GM23338 (cell line): Measurements from ENCODE around the gene ZFYVE26. TPM values are rescaled to one million over a fixed set of nuclear protein-coding genes. Genes with fewer than 3 reads are reported as not detected.

Experiments used
- ATAC-seq: fragments of 200-7000 bp; cut with Tn5 transposase; 3 replicates; pipeline ENCODE4 v1.9.1; 2020
- DNase-seq: peaks from one replicate; pipeline ENCODE4 v3.0.0-alpha.2; 2015; ENCODE audit warnings: low spot score
- H2AFZ ChIP-seq: fragments of 200-600 bp; sonication (generic); 2 replicates; pipeline ENCODE4 v1.8.0; 2016; ENCODE audit warnings: antibody characterized with exemption, mild to moderate bottlenecking, moderate library complexity
- H3F3A ChIP-seq: fragments of 200-600 bp; sonication (generic); replicated peaks from 2 replicates; pipeline ENCODE4 v1.8.0; 2017; ENCODE audit warnings: antibody characterized with exemption, mixed run types, low read depth
- H3K27ac ChIP-seq: fragments of 200-600 bp; sonication (generic); 2 replicates; pipeline ENCODE4 v1.6.1; 2016; ENCODE audit warnings: low read depth
- H3K27me3 ChIP-seq: fragments of 200-600 bp; sonication (generic); 2 replicates; pipeline ENCODE4 v1.8.0; 2016; ENCODE audit warnings: mild to moderate bottlenecking, mixed run types, moderate library complexity; ENCODE audit not compliant: insufficient read depth
- H3K36me3 ChIP-seq: fragments of 200-600 bp; sonication (generic); 2 replicates; pipeline ENCODE4 v1.8.0; 2016; ENCODE audit warnings: mild to moderate bottlenecking; ENCODE audit not compliant: insufficient read depth
- H3K4me1 ChIP-seq: fragments of 200-600 bp; sonication (generic); 2 replicates; pipeline ENCODE4 v1.8.0; 2016; ENCODE audit warnings: mild to moderate bottlenecking, moderate library complexity; ENCODE audit not compliant: insufficient read depth
- H3K4me2 ChIP-seq: fragments of 200-600 bp; sonication (generic); 2 replicates; pipeline ENCODE4 v1.7.1; 2017; ENCODE audit warnings: mixed run types
- H3K4me3 ChIP-seq: fragments of 200-600 bp; sonication (generic); 2 replicates; pipeline ENCODE4 v1.6.1; 2016; ENCODE audit warnings: mixed run types
- H3K79me2 ChIP-seq: fragments of 200-600 bp; sonication (generic); replicated peaks from 2 replicates; pipeline ENCODE4 v1.8.0; 2017; ENCODE audit warnings: mild to moderate bottlenecking; ENCODE audit not compliant: insufficient read depth
- H3K9me2 ChIP-seq: fragments of 200-600 bp; sonication (generic); 2 replicates; pipeline ENCODE4 v1.8.0; 2017; ENCODE audit not compliant: insufficient read depth
- H4K20me1 ChIP-seq: fragments of 200-600 bp; sonication (generic); replicated peaks from 2 replicates; pipeline ENCODE4 v1.8.0; 2017; ENCODE audit warnings: mild to moderate bottlenecking; ENCODE audit not compliant: insufficient read depth
- H3K27ac Mint-ChIP-seq: 2 replicates; pipeline ENCODE4 v1.8.0; 2020; ENCODE audit warnings: inconsistent platforms, mild to moderate bottlenecking, moderate library complexity, mixed read lengths
- H3K27me3 Mint-ChIP-seq: 3 replicates; pipeline ENCODE4 v1.8.0; 2022; ENCODE audit warnings: low read depth, mild to moderate bottlenecking, moderate library complexity, mixed read lengths, inconsistent platforms; ENCODE audit not compliant: insufficient read depth, poor library complexity
- H3K36me3 Mint-ChIP-seq: 3 replicates; pipeline ENCODE4 v1.8.0; 2021; ENCODE audit warnings: low read depth, mild to moderate bottlenecking, inconsistent platforms, moderate library complexity, mixed read lengths
- H3K4me1 Mint-ChIP-seq: 3 replicates; pipeline ENCODE4 v1.8.0; 2020; ENCODE audit warnings: mild to moderate bottlenecking, inconsistent platforms, mixed read lengths
- H3K4me3 Mint-ChIP-seq: 3 replicates; pipeline ENCODE4 v1.8.0; 2021; ENCODE audit warnings: moderate library complexity, mild to moderate bottlenecking, inconsistent platforms, mixed read lengths
- H3K9me3 Mint-ChIP-seq: 3 replicates; pipeline ENCODE4 v1.8.0; 2020; ENCODE audit warnings: moderate library complexity, mild to moderate bottlenecking, inconsistent platforms, mixed read lengths
- CREB1 ChIP-seq: fragments of 250-450 bp; sonication (Bioruptor Pico); IDR thresholded peaks from 2 replicates; pipeline ENCODE4 v1.5.0; 2020; ENCODE audit warnings: low read depth, mild to moderate bottlenecking, moderate library complexity
- EZH2 ChIP-seq: fragments of 200-600 bp; sonication (generic); IDR thresholded peaks from one replicate; pipeline ENCODE4 v1.8.0; 2017; ENCODE audit warnings: antibody characterized with exemption, mild to moderate bottlenecking, low read depth; ENCODE audit not compliant: unreplicated experiment
- EZH2phosphoT487 ChIP-seq: fragments of 200-600 bp; sonication (generic); IDR thresholded peaks from one replicate; pipeline ENCODE4 v1.8.1; 2018; ENCODE audit warnings: antibody characterized with exemption; ENCODE audit not compliant: unreplicated experiment
- JUNB ChIP-seq: IDR thresholded peaks from one replicate; pipeline ENCODE4 v1.6.1; 2016; ENCODE audit warnings: antibody characterized with exemption; ENCODE audit not compliant: unreplicated experiment
- NANOG ChIP-seq: IDR thresholded peaks from 2 replicates; pipeline ENCODE4 v1.6.1; 2016; ENCODE audit warnings: antibody characterized with exemption, borderline replicate concordance
- POLR2AphosphoS5 ChIP-seq: IDR thresholded peaks from 2 replicates; pipeline ENCODE4 v1.6.1; 2016; ENCODE audit warnings: antibody characterized with exemption, low read depth
- STAT1 ChIP-seq: IDR thresholded peaks from one replicate; pipeline ENCODE4 v1.6.1; 2016; ENCODE audit warnings: antibody characterized with exemption; ENCODE audit not compliant: unreplicated experiment
- ZNF114 ChIP-seq: fragments of 250-450 bp; sonication (Bioruptor Pico); IDR thresholded peaks from 2 replicates; pipeline ENCODE4 v1.5.0; 2020; ENCODE audit warnings: mild to moderate bottlenecking, moderate library complexity
- ZNF331 ChIP-seq: fragments of 250-450 bp; sonication (Bioruptor Pico); IDR thresholded peaks from 2 replicates; pipeline ENCODE4 v1.5.0; 2020; ENCODE audit warnings: low read depth, mild to moderate bottlenecking, moderate library complexity
- polyA plus RNA-seq: library from polyadenylated mRNA; unstranded; fragments of >200 nt; fragmentation: Nextera tagmentation; extraction: Ambion mirVana; gene quantifications from 2 replicates; pipeline ENCODE4 v1.2.1, GENCODE V29; 2016
- total RNA-seq: library from RNA; depleted of rRNA; stranded (reverse); fragments of >200 nt; shearing (Covaris generic); gene quantifications from 2 replicates; pipeline ENCODE4 v1.2.3, GENCODE V29; 2014
- TF ChIP-seq, protein P1 (sequence below): fragments of 250-450 bp; sonication (Bioruptor Pico); IDR thresholded peaks from 2 replicates; pipeline ENCODE4 v1.5.0; 2020; ENCODE audit warnings: mild to moderate bottlenecking, moderate library complexity
- TF ChIP-seq, protein P2 (sequence below): IDR thresholded peaks from 2 replicates; pipeline ENCODE4 v1.6.1; 2016; ENCODE audit warnings: antibody characterized with exemption
- TF ChIP-seq, protein P3 (sequence below), 2 experiments: fragments of 200-600 bp in 1 of 2; sonication (generic) in 1 of 2; conservative IDR thresholded peaks; 2 replicates each; pipeline versions ENCODE4 v1.5.1 to v1.6.1; 2016 to 2017; ENCODE audit warnings: antibody characterized with exemption in 2 of 2, low read depth in 2 of 2, mild to moderate bottlenecking in 2 of 2, moderate library complexity in 1 of 2

The ZFYVE26 gene
- total and polyA plus RNA-seq, 2 experiments from 2014 or later = 5.6 to 36.0 TPM

DNA sequence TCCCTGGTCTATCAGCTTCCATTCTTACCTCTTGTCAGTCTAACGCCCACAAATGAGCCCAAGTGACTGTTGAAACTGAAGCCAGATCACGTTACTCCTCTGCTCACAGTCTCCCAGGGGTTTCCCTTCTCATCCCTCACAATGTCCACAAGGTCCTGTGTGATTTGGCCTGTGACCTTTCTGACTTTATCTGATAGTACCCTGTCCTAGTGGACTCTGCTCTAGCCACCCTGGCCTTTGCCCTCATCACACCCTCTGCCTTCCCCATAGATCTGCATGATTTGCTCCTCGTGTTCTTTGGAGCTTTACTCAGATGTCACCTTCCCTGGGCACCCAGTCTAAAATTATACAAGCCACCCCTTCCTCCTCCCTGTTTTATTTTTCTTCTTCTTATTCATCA is 59.2 kb downstream of the ZFYVE26 start:
- no peak for DNase-seq
- Mint-ChIP-seq H3K4me1 (no peaks in the 10 kb centered on the region), H3K9me3 (no peaks in the 10 kb centered on the region), H3K4me3 (no peak overlapping the region), H3K27ac (no peak overlapping the region), H3K36me3 (peaks cover 37% of the 10 kb centered on the region), H3K27me3 (peaks cover 3% of the 10 kb centered on the region)
- H3K36me3 ChIP-seq = peaks cover 8% of the 10 kb centered on the region; the same call in 1 of the 2 replicates
- H3K79me2 ChIP-seq = no peaks in the 10 kb centered on the region
- no peak overlapping the region for H3K4me3 ChIP-seq
- no peak for ATAC-seq
- H3K4me1 ChIP-seq = no peaks in the 10 kb centered on the region
- H4K20me1 ChIP-seq = no peaks in the 10 kb centered on the region
- H2AFZ ChIP-seq = no peak overlapping the region
- H3K27ac ChIP-seq = no peak overlapping the region
- no peak for TF ChIP-seq ZNF114 (CRISPR knock-in tag)
- TF ChIP-seq, protein P1, sequence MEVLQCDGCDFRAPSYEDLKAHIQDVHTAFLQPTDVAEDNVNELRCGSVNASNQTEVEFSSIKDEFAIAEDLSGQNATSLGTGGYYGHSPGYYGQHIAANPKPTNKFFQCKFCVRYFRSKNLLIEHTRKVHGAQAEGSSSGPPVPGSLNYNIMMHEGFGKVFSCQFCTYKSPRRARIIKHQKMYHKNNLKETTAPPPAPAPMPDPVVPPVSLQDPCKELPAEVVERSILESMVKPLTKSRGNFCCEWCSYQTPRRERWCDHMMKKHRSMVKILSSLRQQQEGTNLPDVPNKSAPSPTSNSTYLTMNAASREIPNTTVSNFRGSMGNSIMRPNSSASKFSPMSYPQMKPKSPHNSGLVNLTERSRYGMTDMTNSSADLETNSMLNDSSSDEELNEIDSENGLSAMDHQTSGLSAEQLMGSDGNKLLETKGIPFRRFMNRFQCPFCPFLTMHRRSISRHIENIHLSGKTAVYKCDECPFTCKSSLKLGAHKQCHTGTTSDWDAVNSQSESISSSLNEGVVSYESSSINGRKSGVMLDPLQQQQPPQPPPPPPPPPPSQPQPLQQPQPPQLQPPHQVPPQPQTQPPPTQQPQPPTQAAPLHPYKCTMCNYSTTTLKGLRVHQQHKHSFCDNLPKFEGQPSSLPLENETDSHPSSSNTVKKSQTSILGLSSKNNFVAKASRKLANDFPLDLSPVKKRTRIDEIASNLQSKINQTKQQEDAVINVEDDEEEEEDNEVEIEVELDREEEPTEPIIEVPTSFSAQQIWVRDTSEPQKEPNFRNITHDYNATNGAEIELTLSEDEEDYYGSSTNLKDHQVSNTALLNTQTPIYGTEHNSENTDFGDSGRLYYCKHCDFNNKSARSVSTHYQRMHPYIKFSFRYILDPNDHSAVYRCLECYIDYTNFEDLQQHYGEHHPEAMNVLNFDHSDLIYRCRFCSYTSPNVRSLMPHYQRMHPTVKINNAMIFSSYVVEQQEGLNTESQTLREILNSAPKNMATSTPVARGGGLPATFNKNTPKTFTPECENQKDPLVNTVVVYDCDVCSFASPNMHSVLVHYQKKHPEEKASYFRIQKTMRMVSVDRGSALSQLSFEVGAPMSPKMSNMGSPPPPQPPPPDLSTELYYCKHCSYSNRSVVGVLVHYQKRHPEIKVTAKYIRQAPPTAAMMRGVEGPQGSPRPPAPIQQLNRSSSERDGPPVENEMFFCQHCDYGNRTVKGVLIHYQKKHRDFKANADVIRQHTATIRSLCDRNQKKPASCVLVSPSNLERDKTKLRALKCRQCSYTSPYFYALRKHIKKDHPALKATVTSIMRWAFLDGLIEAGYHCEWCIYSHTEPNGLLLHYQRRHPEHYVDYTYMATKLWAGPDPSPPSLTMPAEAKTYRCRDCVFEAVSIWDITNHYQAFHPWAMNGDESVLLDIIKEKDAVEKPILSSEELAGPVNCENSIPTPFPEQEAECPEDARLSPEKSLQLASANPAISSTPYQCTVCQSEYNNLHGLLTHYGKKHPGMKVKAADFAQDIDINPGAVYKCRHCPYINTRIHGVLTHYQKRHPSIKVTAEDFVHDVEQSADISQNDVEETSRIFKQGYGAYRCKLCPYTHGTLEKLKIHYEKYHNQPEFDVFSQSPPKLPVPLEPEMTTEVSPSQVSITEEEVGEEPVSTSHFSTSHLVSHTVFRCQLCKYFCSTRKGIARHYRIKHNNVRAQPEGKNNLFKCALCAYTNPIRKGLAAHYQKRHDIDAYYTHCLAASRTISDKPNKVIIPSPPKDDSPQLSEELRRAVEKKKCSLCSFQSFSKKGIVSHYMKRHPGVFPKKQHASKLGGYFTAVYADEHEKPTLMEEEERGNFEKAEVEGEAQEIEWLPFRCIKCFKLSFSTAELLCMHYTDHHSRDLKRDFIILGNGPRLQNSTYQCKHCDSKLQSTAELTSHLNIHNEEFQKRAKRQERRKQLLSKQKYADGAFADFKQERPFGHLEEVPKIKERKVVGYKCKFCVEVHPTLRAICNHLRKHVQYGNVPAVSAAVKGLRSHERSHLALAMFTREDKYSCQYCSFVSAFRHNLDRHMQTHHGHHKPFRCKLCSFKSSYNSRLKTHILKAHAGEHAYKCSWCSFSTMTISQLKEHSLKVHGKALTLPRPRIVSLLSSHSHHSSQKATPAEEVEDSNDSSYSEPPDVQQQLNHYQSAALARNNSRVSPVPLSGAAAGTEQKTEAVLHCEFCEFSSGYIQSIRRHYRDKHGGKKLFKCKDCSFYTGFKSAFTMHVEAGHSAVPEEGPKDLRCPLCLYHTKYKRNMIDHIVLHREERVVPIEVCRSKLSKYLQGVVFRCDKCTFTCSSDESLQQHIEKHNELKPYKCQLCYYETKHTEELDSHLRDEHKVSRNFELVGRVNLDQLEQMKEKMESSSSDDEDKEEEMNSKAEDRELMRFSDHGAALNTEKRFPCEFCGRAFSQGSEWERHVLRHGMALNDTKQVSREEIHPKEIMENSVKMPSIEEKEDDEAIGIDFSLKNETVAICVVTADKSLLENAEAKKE (CRISPR knock-in tag) = no peak
- TF ChIP-seq CREB1 (CRISPR knock-in tag) = no peak
- TF ChIP-seq STAT1 = no peak
- TF ChIP-seq, protein P2, sequence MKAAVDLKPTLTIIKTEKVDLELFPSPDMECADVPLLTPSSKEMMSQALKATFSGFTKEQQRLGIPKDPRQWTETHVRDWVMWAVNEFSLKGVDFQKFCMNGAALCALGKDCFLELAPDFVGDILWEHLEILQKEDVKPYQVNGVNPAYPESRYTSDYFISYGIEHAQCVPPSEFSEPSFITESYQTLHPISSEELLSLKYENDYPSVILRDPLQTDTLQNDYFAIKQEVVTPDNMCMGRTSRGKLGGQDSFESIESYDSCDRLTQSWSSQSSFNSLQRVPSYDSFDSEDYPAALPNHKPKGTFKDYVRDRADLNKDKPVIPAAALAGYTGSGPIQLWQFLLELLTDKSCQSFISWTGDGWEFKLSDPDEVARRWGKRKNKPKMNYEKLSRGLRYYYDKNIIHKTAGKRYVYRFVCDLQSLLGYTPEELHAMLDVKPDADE = no peak
- TF ChIP-seq NANOG = no peak
- no peak for TF ChIP-seq JUNB
- TF ChIP-seq, protein P3, sequence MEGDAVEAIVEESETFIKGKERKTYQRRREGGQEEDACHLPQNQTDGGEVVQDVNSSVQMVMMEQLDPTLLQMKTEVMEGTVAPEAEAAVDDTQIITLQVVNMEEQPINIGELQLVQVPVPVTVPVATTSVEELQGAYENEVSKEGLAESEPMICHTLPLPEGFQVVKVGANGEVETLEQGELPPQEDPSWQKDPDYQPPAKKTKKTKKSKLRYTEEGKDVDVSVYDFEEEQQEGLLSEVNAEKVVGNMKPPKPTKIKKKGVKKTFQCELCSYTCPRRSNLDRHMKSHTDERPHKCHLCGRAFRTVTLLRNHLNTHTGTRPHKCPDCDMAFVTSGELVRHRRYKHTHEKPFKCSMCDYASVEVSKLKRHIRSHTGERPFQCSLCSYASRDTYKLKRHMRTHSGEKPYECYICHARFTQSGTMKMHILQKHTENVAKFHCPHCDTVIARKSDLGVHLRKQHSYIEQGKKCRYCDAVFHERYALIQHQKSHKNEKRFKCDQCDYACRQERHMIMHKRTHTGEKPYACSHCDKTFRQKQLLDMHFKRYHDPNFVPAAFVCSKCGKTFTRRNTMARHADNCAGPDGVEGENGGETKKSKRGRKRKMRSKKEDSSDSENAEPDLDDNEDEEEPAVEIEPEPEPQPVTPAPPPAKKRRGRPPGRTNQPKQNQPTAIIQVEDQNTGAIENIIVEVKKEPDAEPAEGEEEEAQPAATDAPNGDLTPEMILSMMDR (conservative IDR thresholded peaks at IDR 0.05; ENCODE audit: low read depth in 2 of 2) = no peak
- TF ChIP-seq EZH2phosphoT487 = no peak
- TF ChIP-seq POLR2AphosphoS5 = no peak
- TF ChIP-seq EZH2 = no peak
- TF ChIP-seq ZNF331 = no peak
- no peaks in the 10 kb centered on the region for H3K9me2 ChIP-seq
- H3F3A ChIP-seq = no peaks in the 10 kb centered on the region
- H3K27me3 ChIP-seq = no peaks in the 10 kb centered on the region
- no peak overlapping the region for H3K4me2 ChIP-seq
